NCI-H187 (cell line): ENCODE results near the gene LRRK1.
A peak's percentile ranks its signal among the peaks of the same experiment; 100 is the strongest.
"Not testable (repeated sequence)": the region's sequence is repeated elsewhere in the genome, so short reads cannot be mapped to it uniquely, and the experiment has no call there.

ENCODE experiments used
- DNase-seq, 2 experiments: peaks; one replicate each; lab custom pipeline; 2025; lab: John Stamatoyannopoulos, UW

LRRK1 gene

GRCh38 chr15:101071651-101072050 is 152.5 kb downstream of the LRRK1 start:
- no peak for DNase-seq

- DNase-seq: not testable (repeated sequence)
Observed at GRCh38 chr15:101072235-101072634, 153.1 kb downstream of the LRRK1 start.

DNA sequence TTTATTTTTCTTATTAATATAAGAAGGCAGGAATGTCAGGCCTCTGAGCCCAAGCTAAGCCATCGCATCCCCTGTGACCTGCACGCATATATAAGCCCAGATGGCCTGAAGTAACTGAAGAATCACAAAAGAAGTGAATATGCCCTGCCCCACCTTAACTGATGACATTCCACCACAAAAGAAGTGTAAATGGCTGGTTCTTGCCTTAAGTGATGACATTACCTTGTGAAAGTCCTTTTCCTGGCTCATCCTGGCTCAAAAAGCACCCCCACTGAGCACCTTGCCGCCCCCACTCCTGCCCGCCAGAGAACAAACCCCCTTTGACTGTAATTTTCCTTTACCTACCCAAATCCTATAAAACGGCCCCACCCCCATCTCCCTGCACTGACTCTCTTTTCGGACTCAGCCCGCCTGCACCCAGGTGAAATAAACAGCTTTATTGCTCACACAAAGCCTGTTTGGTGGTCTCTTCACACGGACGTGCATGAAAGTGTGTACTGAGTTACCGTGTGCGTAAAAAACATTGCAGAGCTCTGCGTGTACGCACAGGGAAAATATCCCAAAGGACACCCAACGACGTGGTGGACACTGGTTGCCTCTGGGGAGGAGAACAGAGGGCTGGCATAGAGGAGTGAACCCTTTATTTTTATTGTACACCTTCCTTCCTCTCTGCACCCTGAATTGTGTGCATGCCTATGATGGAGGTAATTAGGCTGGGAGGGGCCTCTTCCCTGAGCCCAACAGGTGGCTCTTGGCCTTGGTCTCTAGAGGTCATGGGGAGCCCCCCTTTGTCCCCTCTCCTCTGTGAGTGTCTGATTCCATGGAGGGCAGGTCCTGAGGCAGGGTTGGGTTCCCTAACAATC is 158.9 kb downstream of the LRRK1 start:
- DNase-seq: not testable (repeated sequence)

DNA sequence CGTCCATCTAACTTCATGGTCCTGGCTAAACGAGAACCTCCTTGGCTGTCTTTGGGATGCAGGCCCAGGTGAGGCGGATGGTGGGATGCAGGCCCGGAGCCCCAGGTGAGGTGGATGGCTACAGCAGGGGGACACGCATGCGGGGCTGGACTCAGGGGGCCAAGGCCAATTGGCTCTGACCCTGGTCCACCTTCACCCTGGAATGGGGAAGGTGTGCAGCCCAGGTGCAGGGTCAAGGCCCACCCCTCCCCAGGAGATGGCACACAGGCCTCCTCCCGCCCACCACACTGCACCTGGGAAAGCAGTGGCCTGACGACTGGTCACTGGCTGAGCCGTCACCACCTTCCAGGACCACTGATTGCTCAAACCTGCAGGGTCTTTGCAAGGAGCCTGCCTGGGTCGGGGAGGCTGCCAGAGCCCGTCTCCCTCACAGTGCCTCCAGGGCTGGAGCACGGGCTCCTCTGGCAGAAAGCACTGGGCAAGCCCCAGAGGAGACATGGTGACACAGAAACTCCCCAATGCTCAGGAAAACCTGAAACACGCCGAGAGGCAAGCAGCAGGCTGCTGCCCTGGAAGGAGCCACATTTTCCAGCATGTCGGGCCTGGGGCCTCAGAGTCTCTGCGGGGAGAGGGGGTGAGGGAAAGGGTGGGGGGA is 159.6 kb downstream of the LRRK1 start:
- no peak for DNase-seq

DNA sequence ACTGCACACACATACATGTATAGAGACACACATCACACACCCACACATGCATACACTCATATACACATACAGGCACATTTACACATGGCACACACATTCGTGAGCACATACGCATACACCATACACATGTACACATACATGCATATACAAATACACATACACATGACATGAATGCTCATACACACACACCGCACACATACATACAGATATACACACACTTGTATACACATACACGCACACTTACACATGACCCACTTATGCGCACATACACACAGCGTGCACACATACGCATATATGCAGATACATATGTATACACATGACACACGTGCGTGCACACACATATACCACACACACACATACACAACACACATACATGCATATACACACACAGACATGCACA is 162.7 kb downstream of the LRRK1 start:
- DNase-seq: no peak

- DNase-seq: no peak
Observed at GRCh38 chr15:101083336-101084045, 164.3 kb downstream of the LRRK1 start.

- DNase-seq: no peak
Observed at GRCh38 chr15:101084801-101085200, 165.6 kb downstream of the LRRK1 start.

GRCh38 chr15:101085311-101085700 is 166.1 kb downstream of the LRRK1 start:
- no peak for DNase-seq

- no peak for DNase-seq
Observed at GRCh38 chr15:101086394-101087171, 167.4 kb downstream of the LRRK1 start.

- DNase-seq: no peak
Observed at GRCh38 chr15:101087172-101087769, 168.1 kb downstream of the LRRK1 start.

DNA sequence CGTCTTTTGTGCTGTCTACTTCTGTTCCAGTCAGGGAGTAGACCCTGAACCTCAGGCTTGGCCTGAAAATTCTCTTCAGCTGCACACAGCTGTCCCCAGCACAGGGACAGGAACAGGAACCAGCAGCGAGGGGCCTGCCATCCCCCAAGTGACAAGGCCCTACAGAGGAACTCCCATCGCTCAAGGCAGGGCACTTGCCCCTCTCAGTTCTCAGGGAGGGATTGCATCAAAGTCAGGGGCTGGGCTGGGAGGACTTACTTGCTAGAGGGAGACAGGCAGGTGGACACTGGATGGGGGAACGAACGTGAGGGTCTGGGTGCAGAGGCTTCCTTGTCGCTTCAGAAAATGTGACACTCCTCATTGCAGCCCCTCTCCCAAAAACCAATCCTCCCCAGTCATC is 169.1 kb downstream of the LRRK1 start:
- DNase-seq: no peak

DNA sequence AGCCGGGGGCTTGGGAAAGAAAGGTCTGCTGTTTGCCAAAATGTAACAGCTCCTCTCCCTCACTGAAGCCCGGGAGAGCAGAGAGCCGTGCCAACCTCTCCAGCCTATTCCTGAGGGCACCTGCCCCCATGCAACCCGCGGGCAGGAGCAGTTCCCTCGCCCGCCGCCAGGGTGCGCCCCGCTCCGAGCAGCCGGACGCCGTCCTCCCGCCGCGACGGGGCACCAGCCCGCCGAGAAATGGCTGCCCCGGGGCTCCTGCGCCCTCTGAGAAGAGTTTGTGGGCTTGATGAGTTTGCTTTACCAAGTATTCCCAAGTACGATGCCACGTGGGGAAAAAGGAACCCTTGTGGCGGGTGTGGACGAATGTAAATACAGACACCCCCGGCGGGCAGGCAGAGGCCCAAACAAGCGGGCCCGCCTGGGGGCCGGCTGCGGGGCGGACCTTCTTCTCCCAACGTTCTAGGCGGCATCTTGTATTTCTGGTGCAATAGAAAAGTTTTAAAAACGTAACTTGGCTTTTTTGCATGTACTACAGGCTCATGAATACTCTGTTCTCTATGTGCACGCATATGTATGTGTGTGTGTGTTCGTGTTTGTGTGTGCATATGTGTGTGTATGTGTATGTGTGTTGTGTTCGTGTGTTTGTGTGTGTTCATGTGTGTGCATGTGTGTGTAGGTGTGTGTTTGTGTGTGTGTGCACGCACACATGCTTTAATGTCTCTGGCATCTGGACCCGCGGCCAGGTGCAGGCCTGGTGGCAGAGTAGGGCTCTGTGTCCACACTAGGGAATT is 169.8 kb downstream of the LRRK1 start:
- peak; percentile 55 to 58 for DNase-seq

- no peak for DNase-seq
Observed at GRCh38 chr15:101089579-101090427, 170.6 kb downstream of the LRRK1 start.

- no peak for DNase-seq
Observed at GRCh38 chr15:101090428-101090790, 171.3 kb downstream of the LRRK1 start.

GRCh38 chr15:101091080-101092017 is 172.2 kb downstream of the LRRK1 start:
- no peak for DNase-seq

DNA sequence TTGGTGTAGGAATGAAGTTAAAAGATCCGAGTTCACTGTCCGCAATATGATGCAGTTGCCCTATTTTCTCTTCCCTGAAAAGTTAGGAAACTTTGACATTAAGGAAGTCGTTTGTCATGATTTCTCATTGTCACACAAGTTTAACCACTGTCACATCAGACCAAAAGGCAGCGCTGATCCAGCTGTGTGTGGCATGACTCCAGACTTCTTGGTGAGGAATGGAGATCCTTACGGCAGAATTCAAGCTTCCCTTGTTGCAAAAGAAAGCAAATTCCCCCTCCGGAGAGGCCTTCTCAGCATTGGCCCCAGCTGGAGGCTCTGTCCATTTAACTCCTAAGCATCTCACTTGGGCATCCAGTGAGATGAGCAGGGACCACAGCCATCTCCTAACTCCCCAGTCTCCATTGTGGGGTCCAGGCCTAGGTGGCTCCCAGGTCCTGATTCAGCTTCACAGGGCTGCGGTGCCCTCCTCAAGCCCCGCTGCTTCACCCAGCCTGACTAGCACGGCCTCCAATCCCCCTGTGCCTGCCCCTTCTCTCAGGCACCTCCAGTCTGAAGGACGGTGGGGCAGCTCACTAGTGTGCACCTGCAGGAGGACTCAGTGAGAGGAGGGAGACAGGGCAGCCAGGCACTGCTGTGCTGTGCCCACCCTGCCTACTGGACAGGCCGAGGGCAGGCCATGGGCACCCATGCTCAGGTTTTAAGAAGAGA is 173.2 kb downstream of the LRRK1 start:
- no peak for DNase-seq

GRCh38 chr15:101092867-101093202 is 173.7 kb downstream of the LRRK1 start:
- no peak for DNase-seq

DNA sequence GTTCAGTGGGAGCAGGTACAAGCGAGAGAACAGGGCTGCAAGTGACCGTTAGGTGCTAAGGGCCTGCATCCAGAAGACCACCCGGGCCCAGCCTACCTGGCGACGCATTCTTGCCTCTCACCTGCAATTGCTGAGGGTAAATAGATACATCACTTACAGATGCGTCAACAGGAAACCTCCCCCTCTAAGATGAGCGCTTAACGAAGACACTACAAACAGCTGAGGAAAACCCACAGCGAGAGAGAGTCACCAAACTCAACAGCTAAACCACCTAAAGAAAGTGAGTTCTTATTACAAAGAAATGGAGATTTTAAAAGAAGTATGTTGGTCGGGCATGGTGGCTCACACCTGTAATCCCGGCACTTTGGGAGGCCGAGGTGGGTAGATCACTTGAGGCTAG is 174.8 kb downstream of the LRRK1 start:
- no peak for DNase-seq
